Neural cell (in vitro differentiated cells): Measurements from ENCODE around the gene C17orf50. TPM values are rescaled to one million over a fixed set of nuclear protein-coding genes. Genes with fewer than 3 reads are reported as not detected.

Experiments used
- H2AFZ ChIP-seq: fragments of 200-600, 300-800 bp; sonication (generic), shearing (Covaris generic); 2 replicates; pipeline ENCODE4 v1.6.0; 2014; ENCODE audit warnings: low read depth, mild to moderate bottlenecking, antibody characterized with exemption, low read length, moderate library complexity
- H3F3A ChIP-seq: fragments of 200-600 bp; shearing (Covaris generic); 2 replicates; pipeline ENCODE4 v1.6.1; 2016; ENCODE audit warnings: mild to moderate bottlenecking, moderate library complexity, mixed read lengths, antibody characterized with exemption, low read length; ENCODE audit not compliant: insufficient read depth, poor library complexity, severe bottlenecking
- H3K27ac ChIP-seq: fragments of 200-600, 300-800 bp; sonication (generic), shearing (Covaris generic); 2 replicates; pipeline ENCODE4 v1.5.1; 2014; ENCODE audit warnings: mild to moderate bottlenecking, low read length, moderate library complexity
- H3K27me3 ChIP-seq: fragments of 300-800, 200-600 bp; sonication (generic), shearing (Covaris generic); 2 replicates; pipeline ENCODE4 v1.6.0; 2014; ENCODE audit warnings: mild to moderate bottlenecking, low read depth, low read length, moderate library complexity; ENCODE audit not compliant: insufficient read depth
- H3K36me3 ChIP-seq: fragments of 300-800, 200-600 bp; sonication (generic), shearing (Covaris generic); 2 replicates; pipeline ENCODE4 v1.5.1; 2014; ENCODE audit warnings: mild to moderate bottlenecking, antibody characterized with exemption, low read length, moderate library complexity; ENCODE audit not compliant: insufficient read depth
- H3K4me2 ChIP-seq: fragments of 300-800, 200-600 bp; sonication (generic), shearing (Covaris generic); 2 replicates; pipeline ENCODE4 v1.6.0; 2014; ENCODE audit warnings: mild to moderate bottlenecking, low read length
- H3K4me3 ChIP-seq: fragments of 300-800, 200-600 bp; sonication (generic), shearing (Covaris generic); 2 replicates; pipeline ENCODE4 v1.5.1; 2014; ENCODE audit warnings: mild to moderate bottlenecking, low read length, moderate library complexity
- H3K79me2 ChIP-seq: fragments of 200-600 bp; shearing (Covaris generic); replicated peaks from 2 replicates; pipeline ENCODE4 v1.6.0; 2014; ENCODE audit warnings: mild to moderate bottlenecking, low read length, moderate library complexity; ENCODE audit not compliant: insufficient read depth
- H3K9ac ChIP-seq: fragments of 300-800, 200-600 bp; sonication (generic), shearing (Covaris generic); 2 replicates; pipeline ENCODE4 v1.6.1; 2016; ENCODE audit warnings: mild to moderate bottlenecking, low read length, mixed read lengths
- H3K9me2 ChIP-seq: fragments of 200-600 bp; shearing (Covaris generic); 2 replicates; pipeline ENCODE4 v1.6.1; 2016; ENCODE audit warnings: mild to moderate bottlenecking, low read length, mixed read lengths; ENCODE audit not compliant: insufficient read depth
- H3K9me3 ChIP-seq: fragments of 200-600, 300-800 bp; sonication (generic), shearing (Covaris generic); 2 replicates; pipeline ENCODE4 v1.6.1; 2016; ENCODE audit warnings: mild to moderate bottlenecking, mixed run types, low read length, moderate library complexity, mixed read lengths
- H4K20me1 ChIP-seq: fragments of 200-600 bp; shearing (Covaris generic); 2 replicates; pipeline ENCODE4 v1.6.1; 2016; ENCODE audit warnings: mild to moderate bottlenecking, mixed run types; ENCODE audit not compliant: insufficient read depth
- CTCF ChIP-seq: fragments of 450-650 bp; IDR thresholded peaks from 2 replicates; pipeline ENCODE4 v1.5.1; 2014; ENCODE audit warnings: antibody characterized with exemption, mild to moderate bottlenecking, moderate library complexity; ENCODE audit not compliant: poor library complexity, severe bottlenecking
- EZH2 ChIP-seq: fragments of 200-600, 300-800 bp; shearing (Covaris generic), sonication (generic); IDR thresholded peaks from 2 replicates; pipeline ENCODE4 v1.6.1; 2014; ENCODE audit warnings: antibody characterized with exemption, low read length, borderline replicate concordance, mild to moderate bottlenecking; ENCODE audit not compliant: insufficient read depth, poor library complexity, severe bottlenecking
- MXI1 ChIP-seq: fragments of 450-650 bp; conservative IDR thresholded peaks from 2 replicates; pipeline ENCODE4 v1.6.1; 2014; ENCODE audit warnings: antibody characterized with exemption, mild to moderate bottlenecking; ENCODE audit not compliant: poor library complexity, severe bottlenecking
- POLR2AphosphoS5 ChIP-seq: IDR thresholded peaks from 2 replicates; pipeline ENCODE4 v1.6.1; 2012
- SMC3 ChIP-seq: fragments of 450-650 bp; conservative IDR thresholded peaks from 2 replicates; pipeline ENCODE4 v1.6.1; 2014; ENCODE audit warnings: antibody characterized with exemption, mild to moderate bottlenecking, moderate library complexity; ENCODE audit not compliant: poor library complexity
- TAF1 ChIP-seq: IDR thresholded peaks from 2 replicates; pipeline ENCODE4 v1.6.1; 2012; ENCODE audit warnings: low read depth
- polyA plus RNA-seq: library from polyadenylated mRNA; depleted of rRNA; stranded (reverse); fragments of >200 nt; gene quantifications from 2 replicates; pipeline ENCODE4 v1.2.3, GENCODE V29; 2014
- TF ChIP-seq, protein P1 (sequence below): IDR thresholded peaks from 2 replicates; pipeline ENCODE4 v1.6.1; 2012; ENCODE audit warnings: borderline replicate concordance

Gene C17orf50
- polyA plus RNA-seq, 1 donor from 2014 or later: not detected

DNA sequence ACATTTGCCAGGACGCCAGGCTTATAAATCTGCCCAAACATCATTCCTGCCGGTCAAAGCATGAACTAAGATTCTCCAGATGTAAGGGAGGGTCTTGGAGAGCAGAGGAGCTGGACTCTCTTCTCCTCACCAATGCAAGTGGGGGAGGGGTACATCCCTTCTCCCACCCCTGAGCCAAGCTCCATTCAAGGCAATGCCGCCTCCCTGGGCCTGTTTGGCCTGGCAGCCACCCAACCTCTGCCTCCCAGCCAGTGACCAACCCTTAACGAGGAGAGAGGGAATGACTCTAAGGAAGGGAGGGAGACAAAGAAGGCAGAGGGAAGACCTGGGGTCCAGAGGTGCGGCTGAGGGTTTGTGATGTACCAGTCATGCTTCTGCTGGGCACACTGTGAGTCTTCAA lies 13.8 kb downstream of the C17orf50 start:
- Histone ChIP-seq H3K4me2 (no peak overlapping the region), H2AFZ (no peak overlapping the region), H3K9ac (no peak overlapping the region), H3K79me2 (no peaks in the 10 kb centered on the region), H4K20me1 (no peaks in the 10 kb centered on the region), H3F3A (no peaks in the 10 kb centered on the region), H3K4me3 (no peak overlapping the region), H3K27ac (no peak overlapping the region), H3K36me3 (no peaks in the 10 kb centered on the region), H3K27me3 (no peaks in the 10 kb centered on the region), H3K9me3 (no peaks in the 10 kb centered on the region), H3K9me2 (no peaks in the 10 kb centered on the region)
- TF ChIP-seq TAF1: no peak
- TF ChIP-seq EZH2: no peak
- TF ChIP-seq SMC3: no peak

DNA sequence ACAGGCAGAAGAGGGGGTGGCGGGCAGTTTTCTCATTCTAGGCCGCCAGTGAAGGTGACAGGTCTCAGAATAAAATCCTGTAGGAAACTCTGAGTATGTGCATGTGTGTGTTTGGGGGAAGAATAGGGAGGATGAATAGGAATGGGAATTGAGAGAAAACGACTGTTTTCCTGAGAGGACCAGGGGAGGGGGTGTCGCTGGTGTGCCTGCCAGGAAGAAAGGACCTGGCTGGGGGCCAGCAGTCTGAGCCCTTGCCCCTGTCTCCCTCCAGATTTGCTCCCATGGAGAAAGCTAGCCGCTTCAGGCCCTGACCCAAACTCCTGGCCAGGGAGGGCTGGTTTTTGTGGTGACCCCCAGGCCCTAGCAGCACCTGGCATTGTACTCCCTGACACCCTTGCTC lies 14.4 kb downstream of the C17orf50 start:
- no peak overlapping the region for H3K4me3 ChIP-seq
- no peak overlapping the region for H3K9ac ChIP-seq
- H3K27ac ChIP-seq: no peak overlapping the region
- no peaks in the 10 kb centered on the region for H3K36me3 ChIP-seq
- H2AFZ ChIP-seq: no peak overlapping the region
- TF ChIP-seq POLR2AphosphoS5: no peak
- no peaks in the 10 kb centered on the region for H3K79me2 ChIP-seq
- H4K20me1 ChIP-seq: no peaks in the 10 kb centered on the region
- H3K4me2 ChIP-seq: no peak overlapping the region
- H3K9me3 ChIP-seq: no peaks in the 10 kb centered on the region
- no peaks in the 10 kb centered on the region for H3K9me2 ChIP-seq
- H3K27me3 ChIP-seq: no peaks in the 10 kb centered on the region
- no peaks in the 10 kb centered on the region for H3F3A ChIP-seq

GRCh38 chr17:35775583-35775982 lies 14.9 kb downstream of the C17orf50 start:
- Histone ChIP-seq H3K36me3 (no peaks in the 10 kb centered on the region), H4K20me1 (no peaks in the 10 kb centered on the region), H3K9me2 (no peaks in the 10 kb centered on the region), H3K79me2 (no peaks in the 10 kb centered on the region), H2AFZ (no peak overlapping the region), H3K27ac (no peak overlapping the region), H3K9me3 (no peaks in the 10 kb centered on the region), H3F3A (no peaks in the 10 kb centered on the region), H3K27me3 (no peaks in the 10 kb centered on the region), H3K4me3 (no peak overlapping the region), H3K4me2 (no peak overlapping the region), H3K9ac (no peak overlapping the region)
- TF ChIP-seq CTCF: no peak
- TF ChIP-seq POLR2AphosphoS5: no peak
- no peak for TF ChIP-seq SMC3
- TF ChIP-seq EZH2: no peak
- no peak for TF ChIP-seq MXI1
- TF ChIP-seq, protein P1, sequence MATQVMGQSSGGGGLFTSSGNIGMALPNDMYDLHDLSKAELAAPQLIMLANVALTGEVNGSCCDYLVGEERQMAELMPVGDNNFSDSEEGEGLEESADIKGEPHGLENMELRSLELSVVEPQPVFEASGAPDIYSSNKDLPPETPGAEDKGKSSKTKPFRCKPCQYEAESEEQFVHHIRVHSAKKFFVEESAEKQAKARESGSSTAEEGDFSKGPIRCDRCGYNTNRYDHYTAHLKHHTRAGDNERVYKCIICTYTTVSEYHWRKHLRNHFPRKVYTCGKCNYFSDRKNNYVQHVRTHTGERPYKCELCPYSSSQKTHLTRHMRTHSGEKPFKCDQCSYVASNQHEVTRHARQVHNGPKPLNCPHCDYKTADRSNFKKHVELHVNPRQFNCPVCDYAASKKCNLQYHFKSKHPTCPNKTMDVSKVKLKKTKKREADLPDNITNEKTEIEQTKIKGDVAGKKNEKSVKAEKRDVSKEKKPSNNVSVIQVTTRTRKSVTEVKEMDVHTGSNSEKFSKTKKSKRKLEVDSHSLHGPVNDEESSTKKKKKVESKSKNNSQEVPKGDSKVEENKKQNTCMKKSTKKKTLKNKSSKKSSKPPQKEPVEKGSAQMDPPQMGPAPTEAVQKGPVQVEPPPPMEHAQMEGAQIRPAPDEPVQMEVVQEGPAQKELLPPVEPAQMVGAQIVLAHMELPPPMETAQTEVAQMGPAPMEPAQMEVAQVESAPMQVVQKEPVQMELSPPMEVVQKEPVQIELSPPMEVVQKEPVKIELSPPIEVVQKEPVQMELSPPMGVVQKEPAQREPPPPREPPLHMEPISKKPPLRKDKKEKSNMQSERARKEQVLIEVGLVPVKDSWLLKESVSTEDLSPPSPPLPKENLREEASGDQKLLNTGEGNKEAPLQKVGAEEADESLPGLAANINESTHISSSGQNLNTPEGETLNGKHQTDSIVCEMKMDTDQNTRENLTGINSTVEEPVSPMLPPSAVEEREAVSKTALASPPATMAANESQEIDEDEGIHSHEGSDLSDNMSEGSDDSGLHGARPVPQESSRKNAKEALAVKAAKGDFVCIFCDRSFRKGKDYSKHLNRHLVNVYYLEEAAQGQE: no peak
